Umbilical cord (tissue), 2 donors: ENCODE data around the gene TRAPPC2L. TPM values are rescaled to one million over a fixed set of nuclear protein-coding genes. Genes with fewer than 3 reads are reported as not detected.

Experiments used
- DNase-seq: peaks from one replicate; pipeline ENCODE4 v3.0.0-alpha.2; 2015; ENCODE audit warnings: low spot score
- total RNA-seq: library from RNA; depleted of rRNA; stranded (reverse); fragments of >200 nt; gene quantifications from one replicate; pipeline ENCODE4 v1.2.3, GENCODE V29; 2014; ENCODE audit warnings: low replicate concordance; ENCODE audit not compliant: insufficient read depth

The TRAPPC2L gene, protein sequence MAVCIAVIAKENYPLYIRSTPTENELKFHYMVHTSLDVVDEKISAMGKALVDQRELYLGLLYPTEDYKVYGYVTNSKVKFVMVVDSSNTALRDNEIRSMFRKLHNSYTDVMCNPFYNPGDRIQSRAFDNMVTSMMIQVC
- total RNA-seq: 9.9 TPM

DNA sequence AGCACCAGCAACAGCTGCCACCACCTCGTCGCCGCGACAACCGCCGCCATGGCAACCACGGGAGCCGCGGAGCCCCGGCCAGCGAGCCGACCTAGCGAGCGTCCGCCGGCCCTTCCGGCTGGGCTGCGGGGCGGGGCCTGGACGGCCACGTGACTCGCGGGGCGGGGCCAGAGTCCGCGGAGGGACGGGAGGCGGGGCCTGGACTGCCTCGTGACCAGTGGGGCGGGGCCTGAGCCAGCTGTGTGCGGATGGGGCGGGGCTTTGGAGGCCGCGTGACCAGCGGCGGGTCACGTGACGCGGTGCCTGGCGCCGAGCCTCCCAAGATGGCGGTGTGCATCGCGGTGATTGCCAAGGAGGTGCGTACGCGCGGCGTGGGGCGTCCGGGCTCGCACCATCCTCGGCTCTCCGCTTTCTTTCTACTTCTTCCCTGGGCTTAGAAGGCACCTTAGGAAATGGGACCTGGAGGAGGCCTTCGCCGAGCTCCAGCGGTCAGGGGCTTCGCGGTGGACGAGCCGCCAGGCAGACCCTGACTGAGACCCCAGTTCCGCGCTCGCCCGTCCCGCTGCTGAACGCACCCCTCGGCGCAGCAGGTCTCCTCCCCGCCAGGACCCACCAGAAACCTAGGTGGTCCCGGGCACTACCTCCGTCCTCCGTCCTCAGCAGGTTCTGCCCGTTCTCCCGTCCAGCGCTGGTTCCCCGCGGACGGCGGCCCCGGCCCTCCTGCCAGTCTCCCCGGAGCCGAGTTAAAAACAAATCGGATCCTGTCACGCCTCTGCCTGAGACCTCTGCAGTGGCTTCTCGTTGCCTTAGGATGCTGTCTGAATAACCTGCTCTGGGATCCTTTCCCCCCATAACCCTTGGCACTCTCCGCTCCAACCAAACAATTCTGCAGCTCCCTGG, at the start of gene TRAPPC2L, which contains the start of gene GALNS:
Gene TRAPPC2L, plus strand, starts transcription at position 300 of the 900 bp plus-strand sequence. Its CDS starts 24 bp downstream, at position 324.
Gene GALNS, minus strand, starts transcription at position 120 of the 900 bp plus-strand sequence. Its CDS starts 70 bp downstream, at position 50.
- peak; percentile 97 for DNase-seq

- no peak for DNase-seq
These were observed 49.7 kb upstream of the TRAPPC2L start for GRCh38 chr16:88807142-88807625.

- DNase-seq: no peak
These were observed 49.1 kb upstream of the TRAPPC2L start for GRCh38 chr16:88807626-88808453.

DNA sequence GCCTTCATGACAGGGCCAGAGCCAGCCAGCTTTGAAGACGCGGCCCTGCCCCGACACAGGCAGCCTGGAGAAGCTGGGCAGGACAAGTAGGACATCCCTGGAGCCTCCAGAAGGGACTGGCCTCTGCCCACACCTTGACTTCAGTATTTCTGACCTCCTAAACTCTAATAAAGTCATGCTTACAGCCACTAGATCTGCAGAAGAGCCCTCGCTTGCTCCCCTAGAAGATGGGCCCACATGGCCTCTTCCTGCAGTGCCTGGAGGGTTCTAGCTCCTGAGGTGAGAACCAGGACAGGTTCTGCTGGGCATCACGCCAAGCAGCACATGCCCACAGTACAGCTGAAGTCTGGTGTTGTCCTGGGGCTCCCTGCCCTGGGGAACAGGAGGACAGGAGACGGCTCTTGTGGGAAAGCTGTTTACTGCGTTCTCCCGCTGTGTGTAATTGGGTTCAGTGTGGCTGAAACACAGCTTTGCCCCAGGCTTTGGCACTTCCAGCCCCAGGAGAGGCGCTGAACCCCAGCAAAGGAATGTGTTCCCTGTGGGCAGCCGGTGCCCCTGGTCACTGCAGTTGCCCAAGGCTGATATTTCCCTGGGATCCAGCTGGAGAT, 47.8 kb upstream of the TRAPPC2L start:
- DNase-seq: no peak

GRCh38 chr16:88809676-88810165, 47.2 kb upstream of the TRAPPC2L start:
- DNase-seq: no peak

DNA sequence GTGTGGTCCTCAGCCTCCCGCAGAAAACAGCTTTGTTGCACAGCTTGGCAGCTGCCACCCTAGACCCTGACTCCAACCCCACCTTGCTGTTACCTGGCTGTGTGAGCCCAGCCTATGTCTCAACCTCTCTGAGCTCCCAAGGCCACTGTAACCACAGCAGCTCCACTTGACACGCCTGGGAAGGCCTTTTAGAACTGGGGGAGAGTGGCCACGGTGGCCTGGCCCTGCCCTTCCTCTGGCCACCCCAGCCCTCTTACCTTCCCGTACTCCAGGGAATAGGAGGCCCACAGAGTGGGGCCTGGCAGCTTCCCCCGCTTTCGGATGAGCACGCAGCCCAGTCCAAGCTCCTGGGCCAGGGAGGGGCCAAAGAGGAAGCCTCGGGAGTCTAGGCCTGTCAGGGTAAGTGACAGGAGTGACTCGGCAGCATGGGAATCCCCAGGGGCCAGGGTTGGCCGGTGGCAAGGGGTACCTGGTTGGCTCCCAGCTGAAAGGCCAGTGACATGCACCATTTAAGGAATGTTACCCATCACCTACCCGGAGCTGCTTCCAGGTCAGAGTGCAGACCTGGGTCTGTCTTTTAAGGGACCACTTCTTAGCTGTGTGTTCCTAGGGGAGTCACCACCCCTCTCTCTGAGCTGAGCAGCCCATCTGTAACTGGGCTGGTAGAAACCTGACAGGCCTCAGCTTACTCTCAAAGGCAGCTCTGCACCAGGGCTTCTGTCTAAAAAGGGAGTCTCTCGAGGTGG, 46.6 kb upstream of the TRAPPC2L start:
- no peak for DNase-seq

DNA sequence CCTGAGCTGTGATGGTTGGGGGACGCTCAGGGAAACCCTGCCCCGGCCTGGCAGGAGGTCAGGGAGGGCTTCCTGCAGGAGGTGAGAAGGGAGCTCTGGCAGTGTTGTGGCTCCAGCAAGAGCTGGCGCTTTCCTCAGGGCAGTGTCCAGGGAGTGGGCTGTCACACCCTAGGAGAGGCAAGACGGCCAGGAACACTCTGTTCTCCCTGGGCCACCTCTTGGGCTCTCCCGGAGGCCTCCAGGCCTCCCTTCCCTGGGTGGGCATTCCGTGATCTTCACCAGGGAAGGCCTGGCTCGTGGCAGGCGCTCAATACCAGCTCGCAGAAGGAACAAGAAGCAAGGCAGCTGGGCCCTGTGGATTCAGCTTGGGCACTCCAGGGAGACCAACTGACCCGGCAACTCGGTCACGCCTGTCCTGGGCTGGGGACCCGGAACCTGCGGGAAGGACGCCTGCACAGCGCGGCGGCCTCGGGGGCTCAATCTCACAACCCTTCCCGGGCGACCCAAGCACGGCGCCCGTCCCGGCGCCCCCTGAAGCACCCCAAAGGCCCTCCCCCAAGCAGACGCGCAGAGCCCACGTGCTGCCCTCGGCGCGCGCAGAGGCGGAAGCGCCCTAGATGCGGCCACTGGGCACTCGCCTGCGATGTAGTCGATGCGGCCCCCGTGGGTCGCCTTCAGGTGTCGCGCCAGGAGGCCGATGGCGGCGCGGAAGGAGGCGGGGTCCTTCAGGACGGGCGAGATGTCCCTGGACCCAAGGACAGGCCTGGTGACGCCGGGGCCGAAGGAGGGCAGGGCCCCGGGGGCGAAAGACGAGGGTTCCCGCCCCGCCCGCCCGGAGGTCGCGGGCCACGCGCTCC, 45.8 kb upstream of the TRAPPC2L start:
- DNase-seq: peak; percentile 94

DNA sequence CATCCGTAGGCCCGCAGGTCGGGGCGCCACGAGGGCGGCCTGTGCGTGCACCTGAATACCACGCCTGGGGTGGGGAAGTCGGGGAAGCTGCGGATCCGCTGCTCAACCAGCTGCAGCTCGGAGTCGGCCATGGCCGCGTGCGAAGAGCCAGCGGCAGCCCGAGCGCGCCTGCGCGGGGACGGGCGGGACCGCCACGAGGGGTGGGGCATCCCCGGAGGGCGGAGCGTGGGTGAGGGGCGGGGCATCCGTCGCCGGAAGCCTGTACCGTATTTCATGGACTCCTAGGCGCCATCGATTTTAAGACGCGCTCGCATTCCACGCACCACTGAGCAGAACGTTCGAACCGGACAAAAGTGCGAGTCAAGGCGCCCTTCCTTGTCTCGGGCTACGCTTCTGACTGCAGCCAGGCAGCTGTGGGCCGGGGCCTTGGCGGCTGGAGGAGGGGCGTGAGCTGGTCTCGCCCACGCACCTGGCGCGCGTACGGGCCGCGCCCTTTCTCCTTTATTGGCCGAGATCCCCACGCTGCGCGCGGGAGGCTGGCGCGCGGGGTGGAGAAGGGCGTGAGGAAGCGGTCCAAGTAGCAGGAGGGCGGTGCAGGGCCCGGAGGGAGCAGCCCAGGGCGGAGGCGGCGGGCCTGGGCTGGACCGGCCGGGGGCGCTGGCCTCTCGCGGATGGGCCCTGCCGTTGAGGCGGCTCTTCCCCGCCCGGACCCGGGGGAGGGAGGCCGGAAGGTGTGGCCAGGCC, 45.0 kb upstream of the TRAPPC2L start, which contains the start of gene APRT:
Gene APRT, minus strand, starts transcription at position 160 of the 744 bp plus-strand sequence. Its CDS starts 29 bp downstream, at position 131.
- peak; percentile 96 for DNase-seq

GRCh38 chr16:88812513-88813268, 44.2 kb upstream of the TRAPPC2L start:
- no peak for DNase-seq

- DNase-seq: no peak
These were observed 43.4 kb upstream of the TRAPPC2L start for GRCh38 chr16:88813269-88814143.

GRCh38 chr16:88814144-88814502, 42.8 kb upstream of the TRAPPC2L start:
- no peak for DNase-seq

GRCh38 chr16:88815227-88815626, 41.7 kb upstream of the TRAPPC2L start:
- no peak for DNase-seq

- DNase-seq: no peak
These were observed 40.9 kb upstream of the TRAPPC2L start for GRCh38 chr16:88815901-88816589.

- no peak for DNase-seq
These were observed 40.0 kb upstream of the TRAPPC2L start for GRCh38 chr16:88816736-88817535.
